Endothelial cell of umbilical vein (primary cell): ENCODE data around the gene CD82. TPM values are rescaled to one million over a fixed set of nuclear protein-coding genes. Genes with fewer than 3 reads are reported as not detected.

Source experiments
- BruUV-seq: library from RNA; stranded (reverse); fragments of 400-500 nt; replicated peaks from 2 replicates; lab custom pipeline; 2021; lab: Mats Ljungman, UMichigan
- CTCF ChIA-PET: fragments of 300-600, 350-600 bp; sonication (Branson Sonifier 250); formaldehyde crosslinking; loops from one replicate; lab custom pipeline; 2021; ENCODE audit warnings: antibody characterized with exemption, inconsistent platforms; lab: Charles Lee
- POLR2A ChIA-PET: fragments of 300-600, 350-600 bp; sonication (Branson Sonifier 250); formaldehyde crosslinking; loops from one replicate; lab custom pipeline; 2021; ENCODE audit warnings: antibody characterized with exemption, inconsistent platforms; lab: Charles Lee
- DNase-seq: peaks from one replicate; pipeline ENCODE4 v3.0.0-alpha.2; 2011; ENCODE audit warnings: low read depth, low spot score
- FAIRE-seq: peaks from 2 replicates; lab custom pipeline; 2011; peaks lifted over from hg19 to GRCh38; lab: Jason Lieb, UNC
- H2AFZ ChIP-seq: 2 replicates; pipeline ENCODE4 v1.6.0; 2012; ENCODE audit warnings: low read depth, low read length, control low read depth, inconsistent platforms
- H3K27ac ChIP-seq: 2 replicates; pipeline ENCODE4 v1.5.1; 2011; ENCODE audit warnings: low read depth, mild to moderate bottlenecking, control low read depth, low read length, moderate library complexity; ENCODE audit not compliant: insufficient read depth
- H3K27me3 ChIP-seq, 2 experiments: 2 replicates each; pipeline versions ENCODE4 v1.6.0 to v1.6.1; 2011; ENCODE audit warnings: low read length in 2 of 2, mixed read lengths in 1 of 2; ENCODE audit not compliant: control insufficient read depth in 2 of 2, insufficient read depth in 2 of 2
- H3K36me3 ChIP-seq, 2 experiments: 2 replicates in 1 of 2; 3 replicates in 1 of 2; pipeline ENCODE4 v1.5.1; 2011; ENCODE audit warnings: low read length in 2 of 2, mild to moderate bottlenecking in 1 of 2, moderate library complexity in 1 of 2; ENCODE audit not compliant: control insufficient read depth in 2 of 2, insufficient read depth in 2 of 2; ENCODE audit errors: extremely low read depth in 1 of 2
- H3K4me1 ChIP-seq: 3 replicates; pipeline ENCODE4 v1.5.1; 2011; ENCODE audit warnings: mild to moderate bottlenecking, low read length; ENCODE audit not compliant: control insufficient read depth, insufficient read depth; ENCODE audit errors: extremely low read depth
- H3K4me2 ChIP-seq: 2 replicates; pipeline ENCODE4 v1.6.1; 2011; ENCODE audit warnings: low read length, control low read depth, mixed read lengths; ENCODE audit not compliant: insufficient read depth
- H3K4me3 ChIP-seq, 3 experiments: fragments of 200-600 bp in 1 of 3; sonication (generic), shearing (Covaris generic) in 1 of 3; replicated peaks in 1 of 3; 2 replicates each; pipeline ENCODE4 v1.5.1; 2011 to 2016; ENCODE audit warnings: control low read depth in 3 of 3, low read length in 3 of 3, mild to moderate bottlenecking in 2 of 3, inconsistent platforms in 1 of 3, low read depth in 1 of 3, moderate library complexity in 1 of 3; ENCODE audit not compliant: insufficient read depth in 1 of 3
- H3K79me2 ChIP-seq: 2 replicates; pipeline ENCODE4 v1.6.0; 2012; ENCODE audit warnings: low read length, inconsistent platforms; ENCODE audit not compliant: control insufficient read depth, insufficient read depth
- H3K9ac ChIP-seq: replicated peaks from 2 replicates; pipeline ENCODE3; 2011; ENCODE audit warnings: low read length, control low read depth; ENCODE audit not compliant: insufficient read depth; ENCODE audit errors: extremely low read depth
- H3K9me1 ChIP-seq: replicated peaks from 3 replicates; pipeline ENCODE4 v1.6.0; 2011; ENCODE audit warnings: mild to moderate bottlenecking, low read length; ENCODE audit not compliant: control insufficient read depth, insufficient read depth; ENCODE audit errors: extremely low read depth
- H3K9me3 ChIP-seq: replicated peaks from 2 replicates; pipeline ENCODE4 v1.5.1; 2012; ENCODE audit warnings: low read length, inconsistent platforms; ENCODE audit not compliant: control insufficient read depth, insufficient read depth
- H4K20me1 ChIP-seq: replicated peaks from 2 replicates; pipeline ENCODE3; 2011; ENCODE audit warnings: mild to moderate bottlenecking, low read length; ENCODE audit not compliant: control insufficient read depth, insufficient read depth; ENCODE audit errors: extremely low read depth
- CTCF ChIP-seq, 2 donors: IDR thresholded peaks; 1 replicate in 1 of 2; 2 replicates in 1 of 2; pipeline ENCODE4 v1.5.1; 2011; ENCODE audit warnings: low read length in 2 of 2, mild to moderate bottlenecking in 2 of 2, moderate library complexity in 2 of 2, control low read depth in 1 of 2, inconsistent platforms in 1 of 2, low read depth in 1 of 2; ENCODE audit not compliant: insufficient read depth in 1 of 2; ENCODE audit errors: extremely low read depth in 1 of 2
- EZH2 ChIP-seq: IDR thresholded peaks from 2 replicates; pipeline ENCODE4 v1.6.1; 2012; ENCODE audit warnings: borderline replicate concordance, low read depth, mild to moderate bottlenecking, moderate library complexity, low read length, inconsistent platforms; ENCODE audit not compliant: severe bottlenecking
- FOS ChIP-seq: IDR thresholded peaks from 2 replicates; pipeline ENCODE4 v1.6.1; 2011; ENCODE audit warnings: mild to moderate bottlenecking, low read length, moderate library complexity, borderline replicate concordance; ENCODE audit not compliant: insufficient read depth
- JUN ChIP-seq: IDR thresholded peaks from 2 replicates; pipeline ENCODE4 v1.6.1; 2011; ENCODE audit warnings: borderline replicate concordance, low read depth; ENCODE audit not compliant: insufficient read length, insufficient read depth
- MAX ChIP-seq: IDR thresholded peaks from 2 replicates; pipeline ENCODE4 v1.6.1; 2011; ENCODE audit not compliant: insufficient read depth, insufficient read length
- MYC ChIP-seq: IDR thresholded peaks from one replicate; pipeline ENCODE4 v1.6.1; 2011; ENCODE audit warnings: mild to moderate bottlenecking, low read depth, low read length
- POLR2A ChIP-seq: IDR thresholded peaks from 2 replicates; pipeline ENCODE4 v1.6.1; 2012; ENCODE audit warnings: low read depth, mild to moderate bottlenecking, control low read depth, low read length
- dilution Hi-C: fragments of 300-500 bp; cut with MboI; formaldehyde crosslinking; loops from one replicate; pipeline ENCODE4 v1.15.0; 2019; ENCODE audit warnings: low sequenced_read_pairs; ENCODE audit not compliant: extremely low pct_ligation_motif_present
- intact Hi-C: fragments of 100-400 bp; cut with micrococcal nuclease; formaldehyde crosslinking; loops from one replicate; pipeline ENCODE4 v1.10.0; 2022
- polyA plus RNA-seq, 4 experiments: library from polyadenylated mRNA; depleted of rRNA in 3 of 4; stranded (reverse) in 3 of 4; unstranded in 1 of 4; fragments of >200 nt; gene quantifications; 2 replicates each; pipeline versions ENCODE4 v1.2.1 to v1.2.3, GENCODE V29; 2011 to 2012; ENCODE audit warnings: missing spikeins in 1 of 4
- total RNA-seq: library from RNA; stranded (reverse); gene quantifications from 2 replicates; pipeline ENCODE4 v1.2.3, GENCODE V29; 2021

The CD82 gene
- total and polyA plus RNA-seq, 2 donors (not counting 3 experiments of a cell fraction or from before 2014, with no cell fraction given): 17.9 to 25.2 TPM

GRCh38 chr11:44631831-44632230 lies 66.4 kb downstream of the CD82 start:
- TF ChIP-seq POLR2A: no peak
- TF ChIP-seq JUN: no peak
- no peak for TF ChIP-seq MAX
- TF ChIP-seq MYC: no peak
- no TSS peak for BruUV-seq
- dilution Hi-C loops: no loop called here
- no peak overlapping the region for H2AFZ ChIP-seq
- H3K4me2 ChIP-seq: no peak overlapping the region
- ChIA-PET POLR2A (no interaction called here), CTCF (interaction anchor here (0.7 to 2.3 kb wide), 11 partner anchors 9 to 472 kb away, joined by 3 to 32 read pairs (median 3); partner anchors contain the start of gene CD82)
- H3K27me3 ChIP-seq: no peaks in the 10 kb centered on the region
- no peaks in the 10 kb centered on the region for H3K9me1 ChIP-seq
- no peaks in the 10 kb centered on the region for H3K79me2 ChIP-seq
- no peak overlapping the region for H3K27ac ChIP-seq
- H3K9me3 ChIP-seq: no peaks in the 10 kb centered on the region
- H3K4me1 ChIP-seq: peaks cover 12% of the 10 kb centered on the region
- no peak overlapping the region for H3K9ac ChIP-seq
- no peaks in the 10 kb centered on the region for H4K20me1 ChIP-seq
- no peaks in the 10 kb centered on the region for H3K36me3 ChIP-seq
- no peak for FAIRE-seq
- no peak overlapping the region for H3K4me3 ChIP-seq
- DNase-seq: no peak
- intact Hi-C loops: loop anchor here (1.0 kb wide), 1 partner anchor 11 kb away; no protein-coding TSS in a partner anchor

- H3K9me1 ChIP-seq: no peaks in the 10 kb centered on the region
- H3K27ac ChIP-seq: no peak overlapping the region
- peaks cover 12% of the 10 kb centered on the region for H3K4me1 ChIP-seq
- ChIA-PET CTCF (interaction anchor here (0.9 to 2.3 kb wide), 10 partner anchors 10 to 472 kb away, joined by 3 to 32 read pairs (median 3); partner anchors contain the start of gene CD82), POLR2A (no interaction called here)
- H3K4me2 ChIP-seq: no peak overlapping the region
- H3K9me3 ChIP-seq: no peaks in the 10 kb centered on the region
- peak; percentile 37 for DNase-seq
- no peak overlapping the region for H3K4me3 ChIP-seq
- no peaks in the 10 kb centered on the region for H3K27me3 ChIP-seq
- no peaks in the 10 kb centered on the region for H3K79me2 ChIP-seq
- no peaks in the 10 kb centered on the region for H3K36me3 ChIP-seq
- peak overlapping the region; percentile 24 for H2AFZ ChIP-seq
- dilution Hi-C loops: no loop called here
- H4K20me1 ChIP-seq: no peaks in the 10 kb centered on the region
- no peak overlapping the region for H3K9ac ChIP-seq
- intact Hi-C loops: loop anchor here (1.0 kb wide), 1 partner anchor 11 kb away; no protein-coding TSS in a partner anchor
- peak; percentile 64 for FAIRE-seq
- TF ChIP-seq EZH2 (no peak), JUN (no peak), POLR2A (no peak), MAX (no peak), CTCF (IDR thresholded peaks at IDR 0.05; ENCODE audit: extremely low read depth in 1 of 2, insufficient read depth in 1 of 2, low read depth in 1 of 2, low read length in 2 of 2) (peak; percentile 48 to 74), FOS (no peak)
- BruUV-seq: no TSS peak
These were observed 67.1 kb downstream of the CD82 start for GRCh38 chr11:44632466-44633123.
